HG03139 (cell line): ENCODE data around the gene SYTL2.
"Not testable (repeated sequence)": the region's sequence is repeated elsewhere in the genome, so short reads cannot be mapped to it uniquely, and the experiment has no call there.

Experiments
- ATAC-seq: cut with Tn5 transposase; IDR thresholded peaks from one replicate; pipeline ENCODE4 v1.9.1; 2021; ENCODE audit not compliant: unreplicated experiment

The SYTL2 gene

DNA sequence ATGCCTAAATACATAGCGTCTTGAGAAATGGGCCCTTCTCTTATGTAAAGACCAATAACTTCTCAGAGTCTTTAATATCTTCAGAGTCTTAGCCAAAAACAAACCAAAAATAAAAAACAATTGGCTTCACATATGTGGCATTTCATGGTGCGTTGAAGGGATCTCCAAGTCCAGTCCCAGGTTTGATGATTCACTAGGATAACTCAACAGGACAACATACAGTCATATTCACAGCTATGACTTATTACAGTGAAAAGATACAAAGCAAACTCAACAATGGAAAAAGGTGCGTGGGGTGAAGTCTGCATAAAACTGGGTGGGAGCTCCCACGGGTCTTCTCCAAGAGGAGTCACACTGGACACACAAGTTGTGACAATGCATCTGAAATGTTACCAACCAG lies 12.6 kb downstream of the SYTL2 start:
- ATAC-seq: no peak

DNA sequence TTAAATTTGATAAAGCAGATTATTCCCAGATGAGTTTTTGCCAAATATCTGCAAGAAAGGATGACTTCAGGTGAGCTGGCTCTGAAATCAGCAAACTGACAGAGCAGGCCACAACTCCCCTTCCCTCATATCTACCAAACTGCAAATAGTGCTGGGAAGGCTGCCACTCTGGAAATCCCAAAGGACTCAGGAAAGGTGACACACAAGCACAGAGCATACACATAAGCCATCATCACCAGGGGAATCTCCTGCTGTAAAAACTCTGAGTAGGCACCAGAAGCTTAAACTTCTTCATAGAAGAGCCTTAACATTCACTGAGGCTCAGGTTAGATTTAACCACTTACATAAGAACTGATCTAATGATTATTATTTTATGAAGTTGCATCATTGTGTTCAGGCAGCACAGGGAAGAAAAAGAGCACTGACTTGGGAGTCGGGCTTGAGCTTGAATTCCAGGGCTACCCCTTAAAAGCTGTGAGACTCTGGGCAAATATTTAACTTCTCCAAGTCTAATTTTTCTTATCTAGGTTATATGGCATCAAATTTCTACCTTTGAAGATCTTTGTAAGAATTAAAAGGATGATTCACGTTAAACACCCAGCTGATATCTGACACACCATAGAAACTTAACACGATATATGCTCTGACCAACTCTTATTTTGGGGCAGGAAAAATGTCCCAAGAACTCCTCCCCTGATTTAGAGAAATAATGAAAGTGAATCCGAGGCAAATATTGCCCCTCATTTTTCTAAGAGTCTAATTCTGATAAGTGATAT lies 15.0 kb downstream of the SYTL2 start:
- no peak for ATAC-seq

DNA sequence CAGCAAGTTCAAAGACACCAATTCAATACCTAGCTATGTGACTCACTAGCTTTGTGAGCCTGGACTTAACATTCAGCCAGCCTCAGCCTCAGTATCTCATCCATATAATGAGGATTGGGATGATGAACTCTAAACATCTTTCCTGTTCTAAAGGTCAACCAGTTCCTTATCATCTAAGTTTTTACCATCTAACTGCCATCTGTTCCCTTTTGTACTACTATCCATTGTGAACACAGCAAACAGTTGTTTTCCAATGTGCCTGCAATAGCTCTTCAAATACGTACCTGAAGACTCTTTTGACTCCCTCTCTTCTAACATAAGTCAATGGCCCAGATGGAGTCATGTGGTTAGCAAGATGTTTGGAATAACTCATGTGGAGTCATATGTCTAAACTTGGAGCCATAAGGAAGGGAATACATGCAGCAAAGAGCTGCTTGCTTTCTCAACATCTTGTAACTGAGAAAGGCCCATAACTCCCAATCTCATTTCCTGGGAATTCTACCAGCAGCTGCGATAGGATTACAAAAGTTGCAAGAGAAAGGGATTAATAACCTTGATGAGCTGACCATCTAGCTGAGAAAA lies 19.4 kb downstream of the SYTL2 start:
- ATAC-seq: no peak

DNA sequence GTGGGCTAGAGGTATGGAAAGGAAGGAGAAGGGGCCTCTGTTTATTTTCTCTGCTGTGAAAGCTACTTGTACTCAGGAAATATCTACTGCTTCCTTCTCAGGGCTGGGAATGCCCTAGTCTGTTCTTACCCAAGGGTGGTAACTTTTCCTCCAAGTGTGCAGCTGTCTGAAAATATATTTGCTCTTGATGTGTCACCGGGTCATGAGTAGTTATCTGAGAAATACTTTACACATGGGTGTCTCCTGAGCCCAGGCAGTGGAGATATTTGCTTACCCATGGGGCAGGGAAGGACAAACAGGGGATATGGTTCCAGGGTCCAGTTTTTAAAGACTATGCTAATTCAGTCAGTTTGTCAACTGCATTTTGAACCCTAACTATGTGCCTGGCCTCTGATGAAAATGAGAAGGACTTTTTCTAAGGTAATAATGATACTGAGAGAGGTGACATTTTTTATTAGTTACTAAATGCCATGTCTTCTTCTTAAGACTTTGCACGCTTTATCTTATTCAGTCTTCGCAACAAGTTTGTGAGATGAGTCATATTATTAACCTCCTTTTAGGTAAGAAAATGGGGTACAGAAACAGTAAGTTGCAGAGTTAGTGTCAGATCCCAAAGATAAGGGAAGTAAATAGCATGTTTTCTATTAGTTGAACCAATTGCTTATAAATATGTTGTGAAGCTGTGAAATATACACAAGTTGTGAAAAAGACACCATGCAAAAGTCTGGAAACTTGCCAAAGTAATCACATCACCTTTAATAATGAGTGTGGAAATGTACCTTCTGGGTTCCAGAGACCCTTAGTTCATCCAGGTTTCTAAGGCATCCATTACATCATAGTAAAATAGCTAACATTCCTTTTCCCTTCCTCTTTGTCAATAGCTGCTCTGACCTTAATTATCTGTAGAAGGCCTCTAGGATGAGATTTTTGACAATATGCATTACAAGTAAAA lies 22.9 kb downstream of the SYTL2 start:
- ATAC-seq: no peak

DNA sequence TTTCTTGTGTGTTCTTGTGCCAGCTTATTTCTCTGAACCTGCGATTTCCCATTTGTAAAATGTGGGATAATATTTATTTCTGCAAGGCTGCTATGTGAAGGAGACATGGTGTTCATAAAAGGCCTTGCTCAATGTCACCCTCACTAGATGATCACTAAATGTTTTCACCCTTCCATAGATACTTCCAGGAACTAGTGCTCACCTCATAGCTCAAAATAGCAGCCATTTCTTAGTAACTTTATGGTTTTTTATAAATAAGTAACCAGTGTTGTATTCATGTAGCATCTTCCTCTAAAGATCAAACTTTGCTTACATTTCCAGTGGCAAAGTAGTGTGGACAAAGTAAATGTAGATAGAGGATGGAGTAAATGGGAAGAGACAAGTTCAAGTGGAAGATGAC lies 23.8 kb downstream of the SYTL2 start:
- ATAC-seq: no peak

DNA sequence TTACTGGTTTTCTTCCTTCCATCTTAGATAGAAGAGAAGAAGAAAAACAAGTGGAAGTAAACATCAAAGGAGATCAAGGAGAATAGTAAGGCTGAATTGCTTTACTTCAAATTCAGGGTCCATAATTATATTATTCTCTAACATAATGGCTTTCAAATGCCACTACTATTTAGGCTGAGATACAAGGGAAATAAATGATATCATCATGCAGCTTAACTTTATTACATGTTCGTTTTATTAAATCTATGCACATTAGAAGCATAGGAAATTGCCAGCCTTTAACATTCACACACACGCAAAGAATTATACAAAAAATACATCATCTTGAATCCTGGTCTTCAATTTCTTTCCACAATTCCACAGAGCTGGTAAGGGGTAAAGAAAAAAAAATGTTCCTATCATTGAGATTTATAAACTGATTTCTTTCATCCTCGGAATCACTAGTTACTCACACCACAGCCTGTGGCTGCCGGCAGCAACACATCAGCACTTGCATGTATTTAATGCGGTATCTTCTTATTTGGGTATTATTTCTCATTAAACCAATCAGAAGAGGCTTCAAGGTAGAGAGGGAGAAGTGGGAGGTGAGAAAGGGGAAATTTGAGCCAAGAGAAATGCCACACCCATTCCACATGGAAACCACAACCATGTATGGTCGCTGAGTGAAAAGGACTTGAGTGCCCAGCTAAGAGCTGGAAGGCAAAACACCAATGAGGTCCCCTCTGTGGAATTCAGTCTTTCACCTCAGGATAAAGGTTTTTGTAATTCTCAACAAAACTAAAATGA lies 26.3 kb downstream of the SYTL2 start:
- no peak for ATAC-seq

DNA sequence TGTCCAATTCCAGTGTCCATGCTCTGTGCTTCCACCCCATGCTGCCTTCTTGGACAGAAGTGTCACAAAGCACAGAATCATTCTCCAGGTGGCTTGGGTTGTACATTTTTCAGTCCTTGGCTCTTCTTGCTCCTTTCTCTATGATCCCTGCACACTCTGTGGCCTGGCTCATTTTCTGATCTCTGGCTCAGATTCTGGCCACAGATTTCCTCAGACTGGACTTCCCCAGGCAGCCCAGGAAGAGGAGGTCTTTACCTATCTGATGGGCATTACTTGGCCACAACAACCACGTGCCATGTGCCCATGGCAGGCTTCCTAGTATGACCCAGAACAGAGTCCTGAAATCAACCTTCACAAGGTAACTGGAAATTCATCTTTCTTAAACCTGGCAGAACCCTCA lies 27.2 kb downstream of the SYTL2 start:
- ATAC-seq: no peak

DNA sequence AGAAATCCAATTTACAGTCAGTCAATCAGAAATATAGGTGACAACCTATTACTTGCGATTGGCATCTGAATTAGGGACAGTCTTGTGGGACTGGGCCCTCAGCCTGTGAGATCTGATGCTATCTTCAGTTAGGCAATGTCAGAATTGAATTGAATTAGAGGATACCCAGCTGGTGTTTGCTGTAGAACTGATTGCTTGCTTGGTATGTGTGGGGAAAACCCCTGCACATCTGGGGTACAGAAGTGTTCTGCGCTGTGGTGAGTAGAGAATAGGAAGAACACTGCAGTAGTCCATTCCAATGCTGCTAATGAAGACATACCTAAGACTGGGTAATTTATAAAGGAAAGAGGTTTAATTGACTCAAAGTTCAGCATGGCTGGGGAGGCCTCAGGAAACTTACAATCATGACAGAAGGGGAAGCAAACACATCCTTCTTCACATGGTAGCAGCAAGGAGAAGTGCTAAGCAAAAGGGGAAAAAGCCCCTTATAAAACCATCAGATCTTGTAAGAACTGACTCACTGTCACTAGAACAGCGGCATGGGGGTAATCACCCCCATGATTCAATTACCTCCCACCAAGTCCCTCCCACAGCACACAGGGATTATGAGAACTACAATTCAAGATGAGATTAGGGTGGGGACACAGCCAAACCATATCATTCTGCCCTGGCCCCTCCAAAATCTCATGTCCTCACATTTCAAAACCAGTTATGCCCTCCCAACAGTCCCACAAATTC lies 30.0 kb downstream of the SYTL2 start:
- not testable (repeated sequence) for ATAC-seq

DNA sequence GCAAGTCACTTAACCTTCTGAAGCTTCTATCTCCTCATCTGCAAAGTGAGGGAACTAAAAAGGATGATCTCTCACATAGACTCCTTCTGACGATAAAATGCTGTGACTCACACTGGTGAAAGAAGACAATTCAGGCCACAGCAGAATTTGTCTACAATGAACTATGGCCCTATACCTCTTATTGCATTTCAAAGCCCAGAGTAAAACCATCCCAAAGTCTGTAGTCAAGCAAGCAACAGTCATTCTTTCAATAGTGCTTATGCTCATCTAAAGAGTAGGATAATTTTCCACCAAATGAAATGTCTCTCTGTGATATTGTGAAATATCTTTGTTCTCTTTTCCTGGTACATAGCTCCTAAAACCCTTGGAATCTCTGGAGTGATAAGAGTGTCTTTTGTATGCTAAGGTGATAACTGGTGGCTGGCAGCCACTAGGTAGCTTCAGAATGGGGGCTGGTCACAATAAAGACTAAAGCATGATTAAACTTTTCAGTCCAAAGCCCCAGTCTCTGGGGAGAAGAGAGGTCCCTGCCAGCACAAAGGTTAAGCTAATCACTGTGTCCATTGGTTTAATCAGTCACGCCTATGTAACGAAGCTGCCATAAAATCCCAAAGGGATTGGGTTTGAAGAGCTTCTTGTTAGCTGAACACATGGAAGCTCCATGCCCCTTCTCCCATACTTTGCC lies 30.8 kb downstream of the SYTL2 start:
- ATAC-seq: no peak

DNA sequence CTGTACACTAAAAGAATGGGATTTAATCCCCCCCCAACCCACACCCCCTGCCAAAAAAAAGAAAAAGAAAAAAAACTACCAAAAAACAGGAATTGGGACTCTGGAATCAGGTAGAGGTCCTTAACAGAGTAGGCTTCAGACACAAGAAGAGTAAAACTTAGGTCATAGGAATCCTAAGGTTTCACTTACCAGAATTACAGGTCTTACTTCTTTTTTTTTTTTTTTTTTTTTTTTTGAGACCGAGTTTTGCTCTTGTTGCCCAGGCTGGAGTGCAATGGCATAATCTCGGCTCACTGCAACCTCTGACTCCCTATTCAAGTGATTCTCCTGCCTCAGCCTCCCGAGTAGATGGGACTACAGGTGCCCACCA lies 33.4 kb downstream of the SYTL2 start:
- ATAC-seq: not testable (repeated sequence)

DNA sequence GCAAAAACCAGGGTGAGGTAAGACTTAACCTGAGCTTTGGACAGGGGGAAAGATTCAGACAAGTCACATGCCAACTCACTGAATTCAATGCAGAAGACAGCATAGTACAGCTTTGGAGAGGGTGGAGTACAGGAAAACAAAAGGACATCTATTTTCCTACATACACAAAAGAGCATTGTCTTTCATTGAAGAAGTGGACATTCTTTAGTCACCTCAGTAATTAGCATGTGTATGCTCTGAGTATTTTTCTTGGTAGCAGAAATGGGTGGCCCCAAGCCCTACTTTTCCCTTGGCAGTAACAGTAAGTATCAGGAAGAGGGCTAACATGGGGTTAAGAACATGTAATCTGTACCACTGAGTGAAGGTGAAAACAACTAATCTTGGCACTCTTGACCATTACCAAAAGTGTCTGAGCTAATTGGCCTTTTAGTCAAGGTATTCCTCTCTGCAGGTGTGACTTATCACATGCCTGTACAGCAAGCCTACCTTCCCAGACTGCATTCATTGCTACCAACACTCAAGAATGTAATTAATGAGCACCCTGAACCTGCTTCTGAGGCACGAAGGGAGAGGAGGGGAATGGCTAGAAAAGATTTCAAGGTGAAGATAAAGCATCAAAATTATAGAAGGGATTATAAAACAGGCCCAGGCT lies 33.9 kb downstream of the SYTL2 start:
- ATAC-seq: no peak

DNA sequence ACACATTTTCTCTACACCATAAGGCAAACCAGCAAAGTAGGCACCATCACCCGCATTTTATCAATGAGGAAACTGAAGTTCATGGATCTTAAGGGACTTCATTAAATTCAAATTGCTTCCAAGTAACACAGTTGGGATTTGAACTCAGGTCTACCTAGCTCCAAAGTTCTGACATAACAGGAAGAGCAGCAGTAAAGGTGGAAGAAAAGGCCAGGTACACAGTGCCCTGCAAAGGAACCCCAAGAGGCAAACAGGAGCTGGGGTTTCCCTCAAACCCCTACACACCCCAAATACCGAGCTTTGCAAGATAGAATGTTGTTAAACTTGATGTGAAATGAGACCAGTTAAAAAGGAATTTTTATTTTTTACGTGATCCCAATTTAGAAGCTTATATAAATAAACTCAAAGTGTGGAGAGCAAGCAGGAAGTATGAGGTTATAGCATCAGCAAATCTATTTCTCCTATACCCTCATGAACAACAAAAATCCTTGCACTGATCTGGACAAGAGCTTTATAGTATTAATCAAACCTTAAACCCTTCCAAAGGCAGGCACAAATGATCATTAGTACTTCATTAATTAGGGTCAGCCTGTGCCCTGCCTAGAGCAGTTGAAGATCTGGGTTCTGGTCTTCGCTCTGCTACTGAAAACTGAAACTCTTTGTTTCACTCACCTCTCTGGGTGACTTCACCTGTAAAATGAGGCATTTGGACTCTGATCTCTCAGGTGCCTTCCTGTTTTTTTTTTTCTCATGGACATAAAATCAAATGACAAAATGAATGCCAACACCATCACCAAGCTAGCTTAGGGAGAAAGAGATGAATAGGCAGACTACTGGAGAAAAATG lies 36.5 kb downstream of the SYTL2 start:
- no peak for ATAC-seq

DNA sequence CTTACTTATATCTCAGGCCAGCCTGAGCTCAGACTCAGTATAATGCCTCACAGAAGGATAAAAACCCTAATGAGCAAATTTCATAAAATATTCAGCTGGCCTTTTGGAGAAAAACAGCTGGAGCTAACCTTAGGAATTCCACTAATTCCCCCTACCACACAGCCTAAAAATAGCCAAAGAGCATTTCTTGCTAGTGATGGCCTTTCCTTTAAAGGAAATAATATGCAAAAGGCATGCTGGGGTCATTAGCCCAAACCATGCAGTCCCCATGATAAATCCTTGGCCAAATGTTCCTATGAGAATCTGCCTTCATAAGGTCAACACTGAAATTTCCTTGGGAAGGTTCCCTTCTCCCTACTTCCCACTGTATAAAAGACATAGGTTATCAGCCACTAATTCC lies 38.2 kb downstream of the SYTL2 start:
- no peak for ATAC-seq

DNA sequence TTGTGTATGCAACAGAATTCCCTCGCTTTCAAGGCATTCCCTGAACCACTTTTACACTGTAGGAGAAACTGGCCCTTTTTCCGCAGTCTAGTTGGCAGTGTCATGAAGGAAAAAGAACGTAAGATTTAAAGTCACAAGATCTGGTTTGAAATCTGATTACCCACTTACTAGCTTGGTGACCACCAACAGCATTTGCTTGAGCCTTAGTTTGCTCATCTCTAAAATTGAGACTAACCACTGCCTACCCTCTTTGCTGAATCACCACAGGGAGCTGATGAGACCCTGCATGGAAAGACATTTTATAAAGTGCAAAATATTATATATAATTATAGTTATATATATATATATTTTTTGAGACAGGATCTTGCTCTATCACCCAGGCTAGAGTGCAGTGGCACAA lies 39.4 kb downstream of the SYTL2 start:
- ATAC-seq: no peak

DNA sequence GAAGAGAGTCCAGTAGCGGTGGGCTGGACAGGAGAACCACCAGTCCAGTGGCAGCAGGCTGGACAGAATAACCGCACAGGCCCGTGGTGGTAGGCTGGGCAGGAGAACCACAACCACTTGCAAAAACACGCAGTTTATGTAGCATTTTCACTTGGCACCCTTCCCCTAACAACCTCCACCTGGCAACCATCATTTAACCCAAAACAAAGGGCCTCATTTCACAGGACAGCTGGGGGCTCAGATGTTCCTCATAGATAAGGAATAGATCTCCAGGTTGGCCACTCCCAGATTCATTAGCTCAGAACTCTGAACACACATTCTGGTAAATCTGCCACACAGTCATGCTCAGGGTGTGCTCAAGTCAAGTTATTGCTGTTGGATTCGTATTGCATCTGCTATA lies 41.2 kb downstream of the SYTL2 start:
- no peak for ATAC-seq

DNA sequence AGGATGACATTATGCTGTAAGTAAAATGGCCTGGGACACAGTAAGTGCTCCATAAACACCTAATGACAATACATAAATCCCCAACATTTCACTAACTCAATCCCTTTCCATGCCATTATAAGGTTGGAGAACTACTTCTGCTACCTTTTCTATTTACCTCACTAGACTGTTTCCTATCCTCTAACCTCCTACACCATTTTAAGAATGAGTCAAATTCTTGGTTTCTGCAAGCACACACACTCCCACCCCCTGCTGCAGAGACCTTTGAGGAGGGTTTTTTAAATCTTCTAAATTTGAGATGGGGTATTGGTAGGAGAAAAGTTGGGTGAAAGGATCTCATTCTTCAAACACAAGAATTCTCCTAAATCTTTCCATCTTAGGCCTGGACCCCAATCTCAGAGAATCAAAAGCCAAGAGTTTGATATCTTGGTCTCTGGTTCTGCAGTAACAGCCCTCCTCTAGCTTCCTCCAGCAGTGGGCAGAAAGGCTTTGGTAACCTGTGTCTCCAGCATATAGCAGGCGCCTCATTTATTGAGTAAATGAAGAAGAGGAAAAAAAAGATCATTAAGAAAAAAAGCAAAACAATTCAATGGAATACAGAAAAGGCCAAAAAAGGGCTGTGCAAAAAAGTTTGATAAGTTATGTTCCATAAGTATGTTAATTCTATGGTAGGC lies 42.3 kb downstream of the SYTL2 start:
- ATAC-seq: no peak

DNA sequence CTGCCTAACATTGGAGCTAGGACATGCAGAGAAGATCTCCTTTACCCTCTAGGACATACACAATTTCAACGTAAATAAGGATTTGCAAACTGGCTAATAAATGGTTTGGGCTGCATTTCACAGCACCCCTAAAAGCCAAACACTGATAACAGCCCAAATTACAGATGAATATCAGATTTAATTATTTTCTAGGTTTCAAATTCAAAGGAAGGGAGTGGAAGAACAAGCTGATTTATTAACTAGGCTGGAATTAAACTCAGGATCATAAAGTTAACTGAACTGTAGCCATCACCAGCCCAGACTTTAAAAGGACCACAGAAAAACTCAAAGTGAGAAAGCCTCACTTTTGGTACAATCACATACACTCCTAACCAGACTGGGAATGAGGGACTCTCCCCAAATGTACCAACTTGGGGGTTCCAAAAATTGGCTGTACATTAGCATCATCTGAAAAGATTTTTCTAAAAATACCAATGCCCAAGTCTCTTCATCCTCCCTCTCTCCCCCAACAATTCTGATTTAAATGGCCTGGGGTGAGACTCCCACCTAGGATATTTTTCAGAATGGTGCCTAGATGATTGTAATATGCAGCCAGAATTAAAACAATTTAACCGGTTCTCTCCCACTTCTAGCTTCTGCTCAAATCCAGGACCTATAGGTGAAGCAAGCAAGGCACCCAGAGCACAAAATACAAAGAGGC lies 43.5 kb downstream of the SYTL2 start:
- ATAC-seq: no peak
